ENCODE results near the gene OSBPL10. TPM values are rescaled to one million over a fixed set of nuclear protein-coding genes. Genes with fewer than 3 reads are reported as not detected.

The OSBPL10 gene
- total and polyA plus RNA-seq, 7 donors, result 0.75 to 4.6 (median 2.3) TPM

GRCh38 chr3:31841515-31841914 is 139.5 kb downstream of the OSBPL10 start:
- Histone ChIP-seq H3K4me3 (no peak overlapping the region), H3K4me1 (no peaks in the 10 kb centered on the region), H3K9me3 (no peaks in the 10 kb centered on the region), H3K27me3 (ENCODE audit: insufficient read depth in 3 of 3, low read length in 2 of 3) (no peaks in the 10 kb centered on the region), H3K36me3 (ENCODE audit: insufficient read depth in 1 of 2, low read depth in 1 of 2) (no peaks in the 10 kb centered on the region), H3K27ac (no peak overlapping the region)
- WGBS, 3 donors, result 73 to 81% (median 80%) methylated on average over 2 of the region's 2 CpGs
- ATAC-seq, result no peak
- TF ChIP-seq, protein P1, sequence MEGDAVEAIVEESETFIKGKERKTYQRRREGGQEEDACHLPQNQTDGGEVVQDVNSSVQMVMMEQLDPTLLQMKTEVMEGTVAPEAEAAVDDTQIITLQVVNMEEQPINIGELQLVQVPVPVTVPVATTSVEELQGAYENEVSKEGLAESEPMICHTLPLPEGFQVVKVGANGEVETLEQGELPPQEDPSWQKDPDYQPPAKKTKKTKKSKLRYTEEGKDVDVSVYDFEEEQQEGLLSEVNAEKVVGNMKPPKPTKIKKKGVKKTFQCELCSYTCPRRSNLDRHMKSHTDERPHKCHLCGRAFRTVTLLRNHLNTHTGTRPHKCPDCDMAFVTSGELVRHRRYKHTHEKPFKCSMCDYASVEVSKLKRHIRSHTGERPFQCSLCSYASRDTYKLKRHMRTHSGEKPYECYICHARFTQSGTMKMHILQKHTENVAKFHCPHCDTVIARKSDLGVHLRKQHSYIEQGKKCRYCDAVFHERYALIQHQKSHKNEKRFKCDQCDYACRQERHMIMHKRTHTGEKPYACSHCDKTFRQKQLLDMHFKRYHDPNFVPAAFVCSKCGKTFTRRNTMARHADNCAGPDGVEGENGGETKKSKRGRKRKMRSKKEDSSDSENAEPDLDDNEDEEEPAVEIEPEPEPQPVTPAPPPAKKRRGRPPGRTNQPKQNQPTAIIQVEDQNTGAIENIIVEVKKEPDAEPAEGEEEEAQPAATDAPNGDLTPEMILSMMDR (IDR thresholded peaks at IDR 0.05), result no peak
- intact Hi-C loops (cut with DNase I), result no loop called here
- no peak for DNase-seq

DNA sequence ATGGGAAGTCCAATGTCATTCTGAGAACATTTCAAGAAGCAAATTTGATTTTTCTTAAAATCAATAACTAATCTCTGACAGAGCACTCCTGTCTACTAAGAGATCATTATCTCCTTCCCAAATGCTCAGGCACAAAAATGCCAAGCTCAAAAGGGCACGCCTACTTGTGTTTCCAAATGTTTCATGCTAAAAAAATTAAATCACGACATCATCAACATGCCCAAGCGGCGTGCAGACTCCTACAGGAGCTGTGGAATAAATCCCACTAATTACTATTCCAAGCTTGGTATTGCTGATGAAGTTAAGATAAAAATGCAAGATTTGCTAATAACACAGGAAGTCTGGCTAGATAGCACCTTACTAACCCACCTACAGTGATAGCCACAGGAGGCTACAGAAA is 140.8 kb downstream of the OSBPL10 start:
- DNase-seq, result no peak

GRCh38 chr3:31839144-31839917 is 141.7 kb downstream of the OSBPL10 start:
- intact Hi-C loops (cut with DNase I), result no loop called here
- DNase-seq (no peak), ATAC-seq (no peak)
- WGBS, 3 donors, result 93 to 96% (median 94%) methylated on average over 2 of the region's 2 CpGs
- H3K27ac ChIP-seq, result no peak overlapping the region
- no peaks in the 10 kb centered on the region for H3K4me1 ChIP-seq
- H3K4me3 ChIP-seq, result no peak overlapping the region
- no peaks in the 10 kb centered on the region for H3K9me3 ChIP-seq
- H3K36me3 ChIP-seq (ENCODE audit: insufficient read depth in 1 of 2, low read depth in 1 of 2), result no peaks in the 10 kb centered on the region
- TF ChIP-seq, protein P1 (IDR thresholded peaks at IDR 0.05), result no peak
- no peaks in the 10 kb centered on the region for H3K27me3 ChIP-seq (ENCODE audit: insufficient read depth in 3 of 3, low read length in 2 of 3)

More for the DNA sequence above, 140.8 kb downstream of the OSBPL10 start:
- ATAC-seq, result no peak
- 70 to 79% (median 76%) methylated on average over 4 of the region's 4 CpGs for WGBS, 3 donors
- no peak overlapping the region for H3K27ac ChIP-seq
- no peaks in the 10 kb centered on the region for H3K9me3 ChIP-seq
- TF ChIP-seq, protein P1 (IDR thresholded peaks at IDR 0.05), result no peak
- no peaks in the 10 kb centered on the region for H3K27me3 ChIP-seq (ENCODE audit: insufficient read depth in 3 of 3, low read length in 2 of 3)
- no peaks in the 10 kb centered on the region for H3K36me3 ChIP-seq (ENCODE audit: insufficient read depth in 1 of 2, low read depth in 1 of 2)
- intact Hi-C loops (cut with DNase I), result no loop called here
- H3K4me3 ChIP-seq, result no peak overlapping the region
- no peaks in the 10 kb centered on the region for H3K4me1 ChIP-seq

DNA sequence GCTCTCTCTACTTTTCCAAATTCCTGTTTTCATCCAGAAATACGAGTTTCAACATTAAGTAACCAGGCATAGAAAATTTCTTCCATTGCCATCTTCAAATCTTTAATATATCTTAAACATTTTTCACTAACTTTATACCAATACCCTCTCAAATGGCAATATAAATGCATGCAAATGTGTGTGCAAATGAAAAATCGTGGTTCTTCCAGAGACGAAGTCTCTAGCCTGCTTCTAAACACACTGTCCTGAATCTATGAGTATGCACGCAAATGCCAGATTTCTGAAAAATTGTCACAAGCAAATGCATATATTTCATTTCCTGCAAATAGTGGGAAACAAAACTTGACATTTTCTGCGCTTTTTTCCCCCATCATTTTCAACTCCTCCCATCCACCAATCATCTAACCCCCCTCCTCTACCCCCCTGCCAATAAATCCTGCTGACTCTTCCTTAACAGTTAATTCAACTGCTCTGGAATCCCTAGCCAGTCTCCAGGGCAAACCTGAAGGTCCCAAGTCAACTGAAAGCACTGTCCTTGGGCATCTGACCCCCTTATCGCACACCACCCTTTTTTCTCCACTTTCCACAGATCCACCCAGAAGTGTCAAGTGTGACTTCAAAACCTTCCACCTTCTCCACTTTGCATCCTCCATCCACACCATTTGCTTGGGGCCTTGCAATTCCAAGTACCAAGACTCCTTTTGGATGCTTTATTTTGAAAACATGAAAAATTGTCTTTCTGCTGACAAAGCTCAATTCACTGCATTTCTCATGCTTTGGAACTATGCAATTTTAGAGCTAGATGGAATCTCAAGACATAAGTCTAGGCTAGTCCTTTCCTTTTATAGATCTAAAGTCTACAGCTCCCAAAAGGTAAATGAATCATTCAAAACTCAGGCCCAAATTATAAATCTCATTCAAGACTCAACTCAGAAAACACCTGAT is 144.7 kb downstream of the OSBPL10 start:
- WGBS, 3 donors, result 70 to 74% (median 73%) methylated on average over 6 of the region's 6 CpGs
- intact Hi-C loops (cut with DNase I), result no loop called here

More for the DNA sequence above, 144.7 kb downstream of the OSBPL10 start:
- H3K27me3 ChIP-seq (ENCODE audit: insufficient read depth in 3 of 3, low read length in 2 of 3), result no peaks in the 10 kb centered on the region
- no peaks in the 10 kb centered on the region for H3K36me3 ChIP-seq (ENCODE audit: insufficient read depth in 1 of 2, low read depth in 1 of 2)
- ATAC-seq, result no peak
- H3K4me3 ChIP-seq, result no peak overlapping the region
- no peak for DNase-seq
- no peak overlapping the region for H3K27ac ChIP-seq
- H3K4me1 ChIP-seq, result no peaks in the 10 kb centered on the region
- H3K9me3 ChIP-seq, result no peaks in the 10 kb centered on the region
- TF ChIP-seq, protein P1 (IDR thresholded peaks at IDR 0.05), result no peak

All from psoas muscle (tissue), 8 donors.